ENCODE results near the gene CPEB4. TPM values are rescaled to one million over a fixed set of nuclear protein-coding genes. Genes with fewer than 3 reads are reported as not detected.

CPEB4 gene
- total and polyA plus RNA-seq, 4 donors, result 14.3 to 113 (median 32.1) TPM

DNA sequence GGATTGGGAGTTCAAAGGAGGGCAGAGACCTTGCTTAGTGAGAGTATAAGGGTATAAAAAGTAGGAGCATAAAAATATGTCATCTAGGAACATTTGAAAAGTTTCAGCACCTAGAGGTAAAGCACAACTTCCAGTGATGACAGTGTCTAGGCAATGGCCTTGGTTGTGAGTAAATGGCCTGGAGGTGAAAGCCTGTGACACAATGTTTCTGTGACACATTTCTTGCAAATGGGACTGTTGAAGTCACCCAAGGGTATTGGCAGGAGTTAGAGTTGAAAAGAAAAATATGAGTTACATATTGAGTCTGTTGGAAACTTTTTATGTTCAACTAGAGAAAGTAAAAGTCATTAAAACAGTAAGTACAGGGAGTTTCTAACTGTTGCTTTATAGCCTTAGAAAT is 115.6 kb downstream of the CPEB4 start (continued):
- no peak for TF ChIP-seq RXRA (IDR thresholded peaks at IDR 0.05)
- no peak for TF ChIP-seq HNF4G (IDR thresholded peaks at IDR 0.05)
- TF ChIP-seq TAF1 (conservative IDR thresholded peaks at IDR 0.05), result no peak
- TF ChIP-seq EGR1 (IDR thresholded peaks at IDR 0.05; ENCODE audit: low read depth in 2 of 2), result no peak
- no peak for TF ChIP-seq HNF4A (conservative IDR thresholded peaks at IDR 0.05)
- TF ChIP-seq, protein P1, sequence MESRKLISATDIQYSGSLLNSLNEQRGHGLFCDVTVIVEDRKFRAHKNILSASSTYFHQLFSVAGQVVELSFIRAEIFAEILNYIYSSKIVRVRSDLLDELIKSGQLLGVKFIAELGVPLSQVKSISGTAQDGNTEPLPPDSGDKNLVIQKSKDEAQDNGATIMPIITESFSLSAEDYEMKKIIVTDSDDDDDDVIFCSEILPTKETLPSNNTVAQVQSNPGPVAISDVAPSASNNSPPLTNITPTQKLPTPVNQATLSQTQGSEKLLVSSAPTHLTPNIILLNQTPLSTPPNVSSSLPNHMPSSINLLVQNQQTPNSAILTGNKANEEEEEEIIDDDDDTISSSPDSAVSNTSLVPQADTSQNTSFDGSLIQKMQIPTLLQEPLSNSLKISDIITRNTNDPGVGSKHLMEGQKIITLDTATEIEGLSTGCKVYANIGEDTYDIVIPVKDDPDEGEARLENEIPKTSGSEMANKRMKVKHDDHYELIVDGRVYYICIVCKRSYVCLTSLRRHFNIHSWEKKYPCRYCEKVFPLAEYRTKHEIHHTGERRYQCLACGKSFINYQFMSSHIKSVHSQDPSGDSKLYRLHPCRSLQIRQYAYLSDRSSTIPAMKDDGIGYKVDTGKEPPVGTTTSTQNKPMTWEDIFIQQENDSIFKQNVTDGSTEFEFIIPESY (IDR thresholded peaks at IDR 0.05), result no peak

- no peaks in the 10 kb centered on the region for H3K4me1 ChIP-seq (ENCODE audit: control insufficient read depth in 4 of 4, insufficient read depth in 4 of 4, low read length in 3 of 4)
- TF ChIP-seq SP1 (IDR thresholded peaks at IDR 0.05) (no peak), REST (IDR thresholded peaks at IDR 0.05) (no peak), JUND (IDR thresholded peaks at IDR 0.05) (no peak), NR2F2 (IDR thresholded peaks at IDR 0.05) (no peak), MAX (IDR thresholded peaks at IDR 0.05) (no peak), HNF4G (IDR thresholded peaks at IDR 0.05) (no peak), ATF3 (IDR thresholded peaks at IDR 0.05) (no peak), EGR1 (IDR thresholded peaks at IDR 0.05; ENCODE audit: low read depth in 2 of 2) (no peak), HNF4A (conservative IDR thresholded peaks at IDR 0.05) (no peak), FOXA1 (IDR thresholded peaks at IDR 0.05) (no peak), TAF1 (conservative IDR thresholded peaks at IDR 0.05) (no peak)
- WGBS, result 93% methylated on average over 5 of the region's 5 CpGs
- no peak for DNase-seq (ENCODE audit: low spot score)
- H3K27me3 ChIP-seq (ENCODE audit: control insufficient read depth in 4 of 4, insufficient read depth in 4 of 4, low read length in 3 of 4), result no peaks in the 10 kb centered on the region
- H3K4me3 ChIP-seq (ENCODE audit: low read depth in 1 of 3, low read length in 3 of 3), result no peak overlapping the region
- H3K27ac ChIP-seq (ENCODE audit: low read depth in 1 of 2, low read length in 2 of 2), result no peak overlapping the region
- H3K9me3 ChIP-seq (ENCODE audit: control insufficient read depth in 4 of 4, low read length in 3 of 4), result no peaks in the 10 kb centered on the region
- no peaks in the 10 kb centered on the region for H3K36me3 ChIP-seq (ENCODE audit: control insufficient read depth in 4 of 4, insufficient read depth in 3 of 4, low read depth in 1 of 4, low read length in 3 of 4)
- H3K9ac ChIP-seq (ENCODE audit: low read depth in 1 of 2, low read length in 2 of 2), result no peak overlapping the region
Observed at GRCh38 chr5:174008922-174009321, 120.8 kb downstream of the CPEB4 start.

GRCh38 chr5:174010365-174010764 is 122.2 kb downstream of the CPEB4 start:
- Histone ChIP-seq H3K9me3 (ENCODE audit: control insufficient read depth in 4 of 4, low read length in 3 of 4) (no peaks in the 10 kb centered on the region), H3K4me1 (ENCODE audit: control insufficient read depth in 4 of 4, insufficient read depth in 4 of 4, low read length in 3 of 4) (no peaks in the 10 kb centered on the region), H3K27ac (ENCODE audit: low read depth in 1 of 2, low read length in 2 of 2) (no peak overlapping the region), H3K36me3 (ENCODE audit: control insufficient read depth in 4 of 4, insufficient read depth in 3 of 4, low read depth in 1 of 4, low read length in 3 of 4) (no peaks in the 10 kb centered on the region), H3K27me3 (ENCODE audit: control insufficient read depth in 4 of 4, insufficient read depth in 4 of 4, low read length in 3 of 4) (no peaks in the 10 kb centered on the region), H3K9ac (ENCODE audit: low read depth in 1 of 2, low read length in 2 of 2) (no peak overlapping the region), H3K4me3 (ENCODE audit: low read depth in 1 of 3, low read length in 3 of 3) (no peak overlapping the region)
- 87% methylated on average over 1 of the region's 1 CpG for WGBS
- no peak for DNase-seq (ENCODE audit: low spot score)
- TF ChIP-seq RXRA (IDR thresholded peaks at IDR 0.05) (no peak), GABPA (IDR thresholded peaks at IDR 0.05 in 1 of 2, conservative IDR thresholded peaks at IDR 0.05 in 1 of 2) (no peak), EGR1 (IDR thresholded peaks at IDR 0.05; ENCODE audit: low read depth in 2 of 2) (no peak), RAD21 (IDR thresholded peaks at IDR 0.05) (no peak), MAX (IDR thresholded peaks at IDR 0.05) (no peak), JUND (IDR thresholded peaks at IDR 0.05) (no peak), REST (IDR thresholded peaks at IDR 0.05) (no peak), CTCF (IDR thresholded peaks at IDR 0.05; ENCODE audit: low read depth, low read length, missing input control) (no peak), SP1 (IDR thresholded peaks at IDR 0.05) (no peak), HNF4A (conservative IDR thresholded peaks at IDR 0.05) (no peak), ATF3 (IDR thresholded peaks at IDR 0.05) (no peak)
